Vagina (tissue), 2 donors: ENCODE data around the gene GDPGP1.

ENCODE experiments used
- POLR2A ChIP-seq, 2 donors: fragments of 450-650 bp; IDR thresholded peaks; one replicate each; pipeline ENCODE4 v1.6.1; 2017; ENCODE audit warnings: antibody characterized with exemption in 2 of 2, mild to moderate bottlenecking in 2 of 2, moderate library complexity in 2 of 2
- POLR2AphosphoS5 ChIP-seq, 2 donors: sonication (generic); formaldehyde crosslinking; IDR thresholded peaks; one replicate each; pipeline ENCODE4 v1.9.0; 2017; ENCODE audit warnings: antibody characterized with exemption in 2 of 2, mild to moderate bottlenecking in 2 of 2, low read depth in 1 of 2; ENCODE audit not compliant: insufficient read depth in 1 of 2
- TF ChIP-seq, protein P1 (sequence below), 3 experiments: fragments of 450-650 bp in 2 of 3; fragments of 200-600 bp in 1 of 3; sonication (generic) in 1 of 3; IDR thresholded peaks; one replicate each; pipeline ENCODE4 v1.5.1; 2017 to 2019; ENCODE audit warnings: antibody characterized with exemption in 3 of 3, mild to moderate bottlenecking in 2 of 3, moderate library complexity in 2 of 3

DNA sequence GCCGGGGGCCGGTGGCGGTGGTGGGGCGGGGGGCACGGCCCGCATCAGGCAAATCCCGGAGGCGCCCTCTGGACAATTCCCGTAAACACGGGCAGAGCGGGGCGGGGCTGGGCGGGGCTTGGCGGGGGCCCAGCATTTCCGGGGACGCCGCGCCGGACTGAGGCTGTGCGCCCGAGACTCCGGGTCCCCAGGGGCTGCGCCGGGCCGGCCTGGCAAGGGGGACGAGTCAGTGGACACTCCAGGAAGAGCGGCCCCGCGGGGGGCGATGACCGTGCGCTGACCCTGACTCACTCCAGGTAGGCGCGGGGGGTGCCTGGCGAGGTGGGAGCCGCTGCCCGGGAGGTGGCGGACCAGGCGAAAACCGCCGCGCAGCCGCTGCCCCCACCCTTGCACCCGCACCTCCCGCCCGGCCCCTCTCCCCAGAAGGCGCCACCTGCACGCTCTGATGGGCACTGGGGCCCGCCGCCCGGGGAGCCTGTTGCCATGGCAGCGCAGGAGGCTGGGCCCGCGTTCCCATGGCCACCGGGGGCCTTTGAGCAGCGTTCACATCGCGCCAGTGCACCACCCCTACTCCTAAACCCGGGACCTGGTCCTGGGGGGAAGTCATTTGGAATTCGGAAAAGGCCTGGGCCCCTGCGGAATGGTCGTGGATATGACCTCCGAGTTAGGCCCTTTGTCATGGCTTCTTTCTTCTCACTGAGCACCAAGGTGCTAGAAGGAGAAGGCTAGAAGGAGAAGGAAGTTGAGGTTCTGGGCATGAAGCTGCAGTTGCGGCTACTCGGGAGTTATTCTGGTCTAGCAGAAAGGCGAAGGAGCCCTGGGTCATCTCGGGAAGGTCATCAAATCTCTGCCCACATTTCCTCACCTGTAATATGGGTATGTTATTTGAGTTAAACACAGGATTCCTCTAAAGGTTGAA, 49.0 kb upstream of the GDPGP1 start:
- TF ChIP-seq, protein P1, sequence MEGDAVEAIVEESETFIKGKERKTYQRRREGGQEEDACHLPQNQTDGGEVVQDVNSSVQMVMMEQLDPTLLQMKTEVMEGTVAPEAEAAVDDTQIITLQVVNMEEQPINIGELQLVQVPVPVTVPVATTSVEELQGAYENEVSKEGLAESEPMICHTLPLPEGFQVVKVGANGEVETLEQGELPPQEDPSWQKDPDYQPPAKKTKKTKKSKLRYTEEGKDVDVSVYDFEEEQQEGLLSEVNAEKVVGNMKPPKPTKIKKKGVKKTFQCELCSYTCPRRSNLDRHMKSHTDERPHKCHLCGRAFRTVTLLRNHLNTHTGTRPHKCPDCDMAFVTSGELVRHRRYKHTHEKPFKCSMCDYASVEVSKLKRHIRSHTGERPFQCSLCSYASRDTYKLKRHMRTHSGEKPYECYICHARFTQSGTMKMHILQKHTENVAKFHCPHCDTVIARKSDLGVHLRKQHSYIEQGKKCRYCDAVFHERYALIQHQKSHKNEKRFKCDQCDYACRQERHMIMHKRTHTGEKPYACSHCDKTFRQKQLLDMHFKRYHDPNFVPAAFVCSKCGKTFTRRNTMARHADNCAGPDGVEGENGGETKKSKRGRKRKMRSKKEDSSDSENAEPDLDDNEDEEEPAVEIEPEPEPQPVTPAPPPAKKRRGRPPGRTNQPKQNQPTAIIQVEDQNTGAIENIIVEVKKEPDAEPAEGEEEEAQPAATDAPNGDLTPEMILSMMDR (IDR thresholded peaks at IDR 0.05): no peak
- no peak for TF ChIP-seq POLR2A (IDR thresholded peaks at IDR 0.05)
- TF ChIP-seq POLR2AphosphoS5 (IDR thresholded peaks at IDR 0.05; ENCODE audit: insufficient read depth in 1 of 2, low read depth in 1 of 2): peak in 1 of 2 donors; percentile 58
